ENCODE measurements around the gene HOXB4.
A peak's percentile ranks its signal among the peaks of the same experiment; 100 is the strongest.

HOXB4 gene

GRCh38 chr17:48599354-48599753 is 21.2 kb upstream of the HOXB4 start:
- no peak for DNase-seq

GRCh38 chr17:48598736-48599135 is 20.6 kb upstream of the HOXB4 start:
- no peak for DNase-seq

GRCh38 chr17:48597778-48598631 is 19.9 kb upstream of the HOXB4 start:
- DNase-seq: no peak

- no peak for DNase-seq
Measured at GRCh38 chr17:48597528-48597777, 19.3 kb upstream of the HOXB4 start.

GRCh38 chr17:48596735-48597527 is 18.8 kb upstream of the HOXB4 start:
- no peak for DNase-seq

- no peak for DNase-seq
Measured at GRCh38 chr17:48596000-48596734, 18.0 kb upstream of the HOXB4 start.

GRCh38 chr17:48595278-48595999 is 17.3 kb upstream of the HOXB4 start:
- no peak for DNase-seq

GRCh38 chr17:48594538-48595277 is 16.6 kb upstream of the HOXB4 start:
- no peak for DNase-seq

- DNase-seq: peak; percentile 83
Measured at GRCh38 chr17:48593840-48594537, 15.8 kb upstream of the HOXB4 start.

GRCh38 chr17:48593126-48593829 is 15.1 kb upstream of the HOXB4 start, which contains the start of gene HOXB5:
Gene HOXB5, minus strand, starts transcription at chr17:48593779. Its CDS starts 97 bp downstream, at chr17:48593682.
- DNase-seq: no peak

- DNase-seq: no peak
Measured at GRCh38 chr17:48592577-48592976, 14.4 kb upstream of the HOXB4 start.

GRCh38 chr17:48592057-48592514 is 13.9 kb upstream of the HOXB4 start:
- DNase-seq: no peak

- DNase-seq: no peak
Measured at GRCh38 chr17:48591255-48592056, 13.3 kb upstream of the HOXB4 start.

- DNase-seq: no peak
Measured at GRCh38 chr17:48590607-48591161, 12.5 kb upstream of the HOXB4 start.

- no peak for DNase-seq
Measured at GRCh38 chr17:48589831-48590606, 11.9 kb upstream of the HOXB4 start, which contains the start of gene HOXB3. Gene HOXB3, minus strand, starts transcription at chr17:48590241. Its CDS starts 37,767 bp downstream, at chr17:48552474.

GRCh38 chr17:48589060-48589830 is 11.1 kb upstream of the HOXB4 start:
- DNase-seq: no peak

- no peak for DNase-seq
Measured at GRCh38 chr17:48588528-48588927, 10.4 kb upstream of the HOXB4 start.

GRCh38 chr17:48588074-48588415 is 9.9 kb upstream of the HOXB4 start:
- DNase-seq: no peak

Measured in NCI-H1417 treated with DMSO at 0.1 percent for 48 hours (cell line).